HG02571 (cell line): Measurements from ENCODE around the gene ATAD1.
"Not testable (repeated sequence)": the region's sequence is repeated elsewhere in the genome, so short reads cannot be mapped to it uniquely, and the experiment has no call there.

Experiments used
- ATAC-seq: cut with Tn5 transposase; IDR thresholded peaks from one replicate; pipeline ENCODE4 v1.9.1; 2021; ENCODE audit warnings: mild to moderate bottlenecking, moderate library complexity; ENCODE audit not compliant: unreplicated experiment

The ATAD1 gene

GRCh38 chr10:87846711-87847110 lies 28.7 kb upstream of the ATAD1 start:
- not testable (repeated sequence) for ATAC-seq

- no peak for ATAC-seq
Measured at GRCh38 chr10:87846023-87846422, 28.0 kb upstream of the ATAD1 start.

- no peak for ATAC-seq
Measured at GRCh38 chr10:87845624-87845998, 27.6 kb upstream of the ATAD1 start.

GRCh38 chr10:87844837-87845623 lies 27.0 kb upstream of the ATAD1 start:
- no peak for ATAC-seq

- ATAC-seq, result no peak
Measured at GRCh38 chr10:87843714-87844113, 25.7 kb upstream of the ATAD1 start.

GRCh38 chr10:87842776-87843497 lies 24.9 kb upstream of the ATAD1 start:
- ATAC-seq, result no peak

- ATAC-seq, result no peak
Measured at GRCh38 chr10:87842220-87842641, 24.2 kb upstream of the ATAD1 start.

- no peak for ATAC-seq
Measured at GRCh38 chr10:87841186-87841585, 23.2 kb upstream of the ATAD1 start.

- ATAC-seq, result no peak
Measured at GRCh38 chr10:87838650-87839049, 20.6 kb upstream of the ATAD1 start.

- ATAC-seq, result no peak
Measured at GRCh38 chr10:87837445-87837844, 19.4 kb upstream of the ATAD1 start.

- ATAC-seq, result no peak
Measured at GRCh38 chr10:87836098-87836497, 18.1 kb upstream of the ATAD1 start.

GRCh38 chr10:87829986-87830729 lies 12.1 kb upstream of the ATAD1 start:
- ATAC-seq, result no peak

- not testable (repeated sequence) for ATAC-seq
Measured at GRCh38 chr10:87829051-87829450, 11.0 kb upstream of the ATAD1 start.

- ATAC-seq, result no peak
Measured at GRCh38 chr10:87827681-87828080, 9.7 kb upstream of the ATAD1 start.

- no peak for ATAC-seq
Measured at GRCh38 chr10:87826653-87827052, 8.6 kb upstream of the ATAD1 start.

- ATAC-seq, result no peak
Measured at GRCh38 chr10:87819289-87819585, 1.2 kb upstream of the ATAD1 start.

GRCh38 chr10:87818505-87819288 lies 671 bp upstream of the ATAD1 start:
- ATAC-seq, result peak; percentile 55

- no peak for ATAC-seq
Measured at GRCh38 chr10:87816898-87817608, 973 bp downstream of the ATAD1 start.

- no peak for ATAC-seq
Measured at GRCh38 chr10:87816163-87816897, 1.7 kb downstream of the ATAD1 start.
